ENCODE results near the gene TRAF6. TPM values are rescaled to one million over a fixed set of nuclear protein-coding genes. Genes with fewer than 3 reads are reported as not detected.

Gene TRAF6
- total RNA-seq, 1 donor from 2014 or later = 13.0 TPM

DNA sequence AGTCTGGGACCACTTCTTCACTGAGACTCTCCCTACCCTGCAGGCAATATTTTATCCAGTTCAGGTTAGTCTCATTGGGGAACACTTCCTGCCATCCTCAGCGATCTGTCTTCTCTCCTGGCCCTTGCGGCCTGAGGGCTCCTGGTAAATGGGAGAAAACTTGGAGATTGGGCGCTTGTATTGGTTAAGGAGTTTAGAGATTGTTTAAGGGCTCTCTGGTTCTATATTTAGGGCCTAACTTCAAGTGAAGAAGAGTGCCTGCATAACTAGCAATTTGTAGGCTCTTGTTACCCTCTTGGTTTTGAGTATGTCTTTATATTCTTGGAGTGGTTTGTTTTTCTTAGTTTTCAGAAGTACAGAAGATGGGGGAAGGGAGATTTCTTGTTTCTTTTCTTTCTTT lies 72.7 kb downstream of the TRAF6 start:
- DNase-seq (ENCODE audit: low spot score in 2 of 2) = no peak
- FAIRE-seq = no peak

Small RNAs within 50 kb of the gene (small RNA-seq; reads per million reads assigned to genes)
- not detected for gene AC061999.1

Other genes starting within 250 kb of the TRAF6 start
- 22.8 TPM for gene COMMD9, start 220.8 kb downstream of the TRAF6 start, total RNA-seq
- 5.7 TPM for gene PRR5L, start 214.0 kb downstream of the TRAF6 start, total RNA-seq
- gene RAG1, start 57.7 kb upstream of the TRAF6 start, total RNA-seq = 0.41 TPM
- gene IFTAP, start 84.2 kb upstream of the TRAF6 start, total RNA-seq = 51.4 TPM
- gene RAG2, start 88.0 kb upstream of the TRAF6 start, total RNA-seq = not detected

All from frontal cortex (tissue), 4 donors.